Measurements from ENCODE around the gene NACA2. TPM values are rescaled to one million over a fixed set of nuclear protein-coding genes. Genes with fewer than 3 reads are reported as not detected.
A peak's percentile ranks its signal among the peaks of the same experiment; 100 is the strongest.

Gene NACA2
- total and polyA plus RNA-seq, 2 of the 13 experiments (the other 11 are each of a cell fraction or from before 2014, with no cell fraction given): 0.21 TPM; not detected in 1

GRCh38 chr17:61579347-61579746, 11.7 kb downstream of the NACA2 start:
- no TSS peak for BruUV-seq (replicated peaks)
- H3K9ac ChIP-seq (ENCODE audit: insufficient read depth, low read depth, low read length): peak overlapping the region; percentile 36; the same call in 1 of the 2 replicates
- H2AFZ ChIP-seq (ENCODE audit: low read length): peak overlapping the region; percentile 38
- FAIRE-seq (no peak), ATAC-seq (no peak), DNase-seq (ENCODE audit: low spot score) (no peak)
- POLR2A ChIA-PET: no interaction called here
- peaks cover 63% of the 10 kb centered on the region for H3K4me1 ChIP-seq (ENCODE audit: insufficient read depth, low read length)
- no peak overlapping the region for H3K27ac ChIP-seq (ENCODE audit: extremely low read length, insufficient read depth, low read length)
- H3K9me3 ChIP-seq (ENCODE audit: low read length): no peaks in the 10 kb centered on the region
- in situ Hi-C loops (cut with HindIII; ENCODE audit: extremely low pct_ligation_motif_present, low pct_unique_long_range_greater_than_20kb) (loop anchor here (10.0 kb wide), 1 partner anchor 605 kb away; no protein-coding TSS in a partner anchor), intact Hi-C loops (cut with micrococcal nuclease; ENCODE audit: unreplicated experiment) (no loop called here)
- peak overlapping the region in 2 of 3 experiments; percentile 47 to 51; a peak in 4 of 6 replicates for H3K4me3 ChIP-seq (replicated peaks in 1 of 3; ENCODE audit: insufficient read depth in 1 of 3, low read depth in 2 of 3, low read length in 3 of 3)
- H3K4me2 ChIP-seq (ENCODE audit: low read depth, low read length): peak overlapping the region; percentile 85
- H3K27me3 ChIP-seq (ENCODE audit: control insufficient read depth in 1 of 2, insufficient read depth in 2 of 2, low read length in 2 of 2): no peaks in the 10 kb centered on the region
- WGBS (ENCODE audit: low lambda C conversion rate): 1% methylated on average over 3 of the region's 3 CpGs
- CTCF ChIA-PET (ENCODE audit: low intra/inter-chr PET ratio, low total read pairs): interaction anchor here (1.3 to 2.2 kb wide), 4 partner anchors 28 to 167 kb away, joined by 7 to 16 read pairs (median 8); no protein-coding TSS in a partner anchor
- no peaks in the 10 kb centered on the region for H3K79me2 ChIP-seq (ENCODE audit: insufficient read depth, low read length)
- H4K20me1 ChIP-seq (ENCODE audit: insufficient read depth, low read length): no peaks in the 10 kb centered on the region
- TF ChIP-seq ZNF780A (CRISPR knock-in tag; IDR thresholded peaks at IDR 0.05) (no peak), ZBTB7B (CRISPR knock-in tag; IDR thresholded peaks at IDR 0.05) (0 out of 2 replicates have a peak, but pooled peaks have one; percentile 11)
- TF ChIP-seq, protein P1, sequence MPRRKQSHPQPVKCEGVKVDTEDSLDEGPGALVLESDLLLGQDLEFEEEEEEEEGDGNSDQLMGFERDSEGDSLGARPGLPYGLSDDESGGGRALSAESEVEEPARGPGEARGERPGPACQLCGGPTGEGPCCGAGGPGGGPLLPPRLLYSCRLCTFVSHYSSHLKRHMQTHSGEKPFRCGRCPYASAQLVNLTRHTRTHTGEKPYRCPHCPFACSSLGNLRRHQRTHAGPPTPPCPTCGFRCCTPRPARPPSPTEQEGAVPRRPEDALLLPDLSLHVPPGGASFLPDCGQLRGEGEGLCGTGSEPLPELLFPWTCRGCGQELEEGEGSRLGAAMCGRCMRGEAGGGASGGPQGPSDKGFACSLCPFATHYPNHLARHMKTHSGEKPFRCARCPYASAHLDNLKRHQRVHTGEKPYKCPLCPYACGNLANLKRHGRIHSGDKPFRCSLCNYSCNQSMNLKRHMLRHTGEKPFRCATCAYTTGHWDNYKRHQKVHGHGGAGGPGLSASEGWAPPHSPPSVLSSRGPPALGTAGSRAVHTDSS (CRISPR knock-in tag; conservative IDR thresholded peaks at IDR 0.05): 0 out of 2 replicates have a peak, but pooled peaks have one; percentile 7
- TF ChIP-seq, protein P2, sequence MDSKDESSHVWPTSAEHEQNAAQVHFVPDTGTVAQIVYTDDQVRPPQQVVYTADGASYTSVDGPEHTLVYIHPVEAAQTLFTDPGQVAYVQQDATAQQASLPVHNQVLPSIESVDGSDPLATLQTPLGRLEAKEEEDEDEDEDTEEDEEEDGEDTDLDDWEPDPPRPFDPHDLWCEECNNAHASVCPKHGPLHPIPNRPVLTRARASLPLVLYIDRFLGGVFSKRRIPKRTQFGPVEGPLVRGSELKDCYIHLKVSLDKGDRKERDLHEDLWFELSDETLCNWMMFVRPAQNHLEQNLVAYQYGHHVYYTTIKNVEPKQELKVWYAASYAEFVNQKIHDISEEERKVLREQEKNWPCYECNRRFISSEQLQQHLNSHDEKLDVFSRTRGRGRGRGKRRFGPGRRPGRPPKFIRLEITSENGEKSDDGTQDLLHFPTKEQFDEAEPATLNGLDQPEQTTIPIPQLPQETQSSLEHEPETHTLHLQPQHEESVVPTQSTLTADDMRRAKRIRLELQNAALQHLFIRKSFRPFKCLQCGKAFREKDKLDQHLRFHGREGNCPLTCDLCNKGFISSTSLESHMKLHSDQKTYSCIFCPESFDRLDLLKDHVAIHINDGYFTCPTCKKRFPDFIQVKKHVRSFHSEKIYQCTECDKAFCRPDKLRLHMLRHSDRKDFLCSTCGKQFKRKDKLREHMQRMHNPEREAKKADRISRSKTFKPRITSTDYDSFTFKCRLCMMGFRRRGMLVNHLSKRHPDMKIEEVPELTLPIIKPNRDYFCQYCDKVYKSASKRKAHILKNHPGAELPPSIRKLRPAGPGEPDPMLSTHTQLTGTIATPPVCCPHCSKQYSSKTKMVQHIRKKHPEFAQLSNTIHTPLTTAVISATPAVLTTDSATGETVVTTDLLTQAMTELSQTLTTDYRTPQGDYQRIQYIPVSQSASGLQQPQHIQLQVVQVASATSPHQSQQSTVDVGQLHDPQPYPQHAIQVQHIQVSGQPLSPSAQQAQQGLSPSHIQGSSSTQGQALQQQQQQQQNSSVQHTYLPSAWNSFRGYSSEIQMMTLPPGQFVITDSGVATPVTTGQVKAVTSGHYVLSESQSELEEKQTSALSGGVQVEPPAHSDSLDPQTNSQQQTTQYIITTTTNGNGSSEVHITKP (CRISPR knock-in tag; IDR thresholded peaks at IDR 0.05; ENCODE audit: low read depth): 0 out of 2 replicates have a peak, but pooled peaks have one; percentile 56
- H3K36me3 ChIP-seq (replicated peaks in 1 of 2; ENCODE audit: control insufficient read depth in 1 of 2, insufficient read depth in 2 of 2, low read length in 2 of 2): no peaks in the 10 kb centered on the region

Measured in HepG2 (cell line).